ENCODE results near the gene ZNF552. TPM values are rescaled to one million over a fixed set of nuclear protein-coding genes. Genes with fewer than 3 reads are reported as not detected.
"Not testable (repeated sequence)": the region's sequence is repeated elsewhere in the genome, so short reads cannot be mapped to it uniquely, and the experiment has no call there.

Gene ZNF552
- total RNA-seq: 4.0 TPM
- long read RNA-seq, transcript ZNF552-201 (3 exons, 2,352 nt): major isoform, 5 of 34 reads
- long read RNA-seq, partial matches to known transcripts: 0 of 34 reads
- long read RNA-seq, other reads (novel, unspliced or antisense): 27 of 34 reads

GRCh38 chr19:57814505-57815246, at the start of gene ZNF552:
ZNF552 (minus strand) TSS chr19:57814913; CDS start chr19:57814743, 170 bp downstream.
- peak; percentile 90 for DNase-seq (ENCODE audit: low spot score)

GRCh38 chr19:57862351-57862750, 47.6 kb upstream of the ZNF552 start:
- DNase-seq (ENCODE audit: low spot score): not testable (repeated sequence)

- DNase-seq (ENCODE audit: low spot score): not testable (repeated sequence)
These were observed 39.4 kb upstream of the ZNF552 start for GRCh38 chr19:57854117-57854516.

GRCh38 chr19:57851812-57852603, 37.3 kb upstream of the ZNF552 start:
- DNase-seq (ENCODE audit: low spot score): not testable (repeated sequence)

DNA sequence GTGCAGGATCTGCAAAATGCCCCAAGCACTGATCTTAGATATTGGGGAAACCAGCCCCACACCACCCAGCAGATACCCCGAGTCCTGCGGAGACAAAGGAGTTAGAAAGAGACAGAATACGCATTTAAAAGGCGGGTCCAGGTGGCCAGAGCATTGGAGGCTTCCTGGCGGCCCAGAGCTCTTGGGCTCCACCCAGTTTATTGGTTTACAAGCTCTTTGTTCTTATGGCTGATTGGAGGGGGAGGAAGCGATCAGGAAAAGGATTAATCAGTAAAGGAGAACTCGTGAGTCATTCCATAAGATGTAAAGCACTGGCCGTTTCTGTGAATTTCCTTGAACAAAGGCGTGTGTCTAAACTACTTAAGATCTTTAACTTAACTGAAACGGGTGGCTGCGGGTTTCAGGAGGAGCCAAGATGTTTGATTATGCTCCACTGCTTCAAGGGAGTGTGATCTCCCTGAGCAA, 35.9 kb upstream of the ZNF552 start:
- DNase-seq (ENCODE audit: low spot score): no peak

DNA sequence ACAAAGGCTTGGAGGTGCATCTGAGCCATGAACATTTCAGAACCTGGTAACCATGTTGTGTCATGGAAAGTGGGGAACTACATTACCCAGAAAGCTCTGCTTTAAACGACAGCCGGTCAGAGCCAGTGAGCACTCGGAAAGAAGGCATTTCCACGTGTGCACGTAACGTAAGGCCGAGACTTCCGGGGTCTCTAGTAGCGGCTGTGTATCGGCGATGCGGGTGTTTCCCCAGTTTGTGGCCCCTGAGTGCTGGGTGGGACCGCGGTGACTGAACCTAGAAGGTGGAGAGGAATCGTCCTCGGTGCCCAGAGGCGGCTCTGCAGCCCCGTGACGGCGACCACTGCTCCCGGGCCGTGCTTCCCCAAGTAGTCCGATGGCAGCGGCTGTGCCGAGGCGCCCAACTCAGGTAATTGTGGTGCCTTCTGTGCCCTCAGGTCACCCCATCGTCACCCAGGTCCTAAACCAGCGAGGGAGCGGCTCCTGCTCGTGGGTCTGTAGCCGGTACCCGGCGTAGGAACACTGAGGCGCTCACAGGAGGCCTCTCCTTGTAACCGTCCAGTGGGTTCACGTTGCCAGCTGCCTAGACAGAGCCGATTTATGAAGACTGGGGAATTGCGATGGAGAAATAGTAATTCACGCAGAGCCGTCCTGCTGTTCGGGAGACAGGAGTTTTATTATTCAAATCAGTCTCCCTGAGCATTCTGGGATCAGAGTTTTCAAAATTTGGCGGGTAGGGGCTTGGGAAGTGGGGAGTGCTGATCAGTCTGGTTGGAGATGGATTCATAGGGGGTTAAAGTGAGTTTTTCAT, 35.2 kb upstream of the ZNF552 start, which contains the start of gene ZNF587:
Gene ZNF587 (plus strand): TSS at position 194 of the 808 bp plus-strand sequence. CDS start 180 bp downstream, at position 374.
- not testable (repeated sequence) for DNase-seq (ENCODE audit: low spot score)

GRCh38 chr19:57849162-57849665, 34.5 kb upstream of the ZNF552 start:
- not testable (repeated sequence) for DNase-seq (ENCODE audit: low spot score)

GRCh38 chr19:57847164-57847563, 32.5 kb upstream of the ZNF552 start:
- not testable (repeated sequence) for DNase-seq (ENCODE audit: low spot score)

DNA sequence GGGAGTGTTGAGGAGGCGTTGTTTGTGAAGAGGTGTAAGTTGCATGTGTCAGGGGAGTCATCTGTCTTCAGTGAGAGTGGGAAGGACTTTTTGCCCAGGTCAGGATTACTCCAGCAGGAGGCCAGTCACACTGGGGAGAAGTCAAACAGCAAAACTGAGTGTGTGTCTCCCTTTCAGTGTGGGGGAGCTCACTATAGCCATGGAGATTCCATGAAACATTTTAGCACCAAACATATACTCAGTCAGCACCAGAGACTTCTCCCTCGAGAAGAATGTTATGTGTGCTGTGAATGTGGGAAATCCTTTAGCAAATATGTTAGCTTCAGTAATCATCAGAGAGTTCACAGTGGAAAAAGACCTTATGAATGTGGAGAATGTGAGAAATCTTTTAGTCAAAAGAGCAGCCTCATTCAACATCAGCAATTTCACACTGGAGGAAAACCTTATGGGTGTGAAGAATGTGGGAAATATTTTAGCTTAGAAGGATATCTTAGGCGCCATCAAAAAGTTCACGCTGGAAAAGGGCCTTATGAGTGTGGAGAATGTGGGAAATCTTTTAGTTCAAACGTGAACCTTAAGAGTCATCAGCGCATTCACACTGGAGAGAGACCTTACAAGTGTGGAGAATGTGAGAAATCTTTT, 26.5 kb upstream of the ZNF552 start:
- no peak for DNase-seq (ENCODE audit: low spot score)

DNA sequence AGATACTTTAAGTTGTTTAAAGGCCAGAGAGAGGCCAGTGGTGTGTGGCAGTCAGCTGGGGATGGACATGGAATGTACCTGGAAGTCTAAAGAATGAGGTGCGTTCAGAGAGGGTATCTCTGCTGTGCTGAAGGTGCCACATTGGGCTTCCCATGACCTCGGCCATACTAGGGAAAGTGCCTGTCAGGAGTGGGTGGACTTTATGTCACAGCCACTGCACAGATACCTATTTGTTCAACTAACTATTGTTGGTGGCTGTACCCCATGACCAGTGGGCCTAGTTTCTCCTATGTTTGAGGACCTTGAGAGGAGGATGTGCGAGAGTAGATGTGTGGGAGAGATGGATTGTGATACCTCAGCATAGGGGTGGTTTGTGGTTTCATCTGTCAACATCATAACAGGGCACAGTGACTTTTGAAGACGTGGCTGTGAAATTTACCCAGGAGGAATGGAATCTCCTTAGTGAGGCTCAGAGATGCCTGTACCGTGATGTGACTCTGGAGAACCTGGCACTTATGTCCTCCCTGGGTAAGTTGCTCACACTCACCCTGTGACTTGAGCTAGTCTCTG, 24.0 kb upstream of the ZNF552 start:
- not testable (repeated sequence) for DNase-seq (ENCODE audit: low spot score)

DNA sequence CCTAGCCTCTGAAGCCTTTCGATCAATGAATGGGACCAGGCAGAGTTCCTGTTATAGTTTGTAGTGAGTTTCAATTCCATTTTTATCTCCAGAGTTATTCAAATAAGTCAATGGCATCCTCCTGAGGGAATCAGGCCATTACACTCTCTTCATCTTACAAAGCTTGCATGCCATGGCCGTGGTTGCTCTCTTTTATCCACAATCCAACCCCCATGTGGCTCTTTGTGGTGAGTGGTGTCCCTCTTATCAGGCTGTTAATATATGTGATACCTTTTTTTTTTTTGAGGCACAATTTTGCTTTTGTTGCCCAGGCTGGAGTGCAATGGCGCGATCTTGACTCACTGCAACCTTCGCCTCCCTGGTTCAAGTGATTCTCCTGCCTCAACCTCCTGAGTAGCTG, 22.3 kb upstream of the ZNF552 start:
- not testable (repeated sequence) for DNase-seq (ENCODE audit: low spot score)

DNA sequence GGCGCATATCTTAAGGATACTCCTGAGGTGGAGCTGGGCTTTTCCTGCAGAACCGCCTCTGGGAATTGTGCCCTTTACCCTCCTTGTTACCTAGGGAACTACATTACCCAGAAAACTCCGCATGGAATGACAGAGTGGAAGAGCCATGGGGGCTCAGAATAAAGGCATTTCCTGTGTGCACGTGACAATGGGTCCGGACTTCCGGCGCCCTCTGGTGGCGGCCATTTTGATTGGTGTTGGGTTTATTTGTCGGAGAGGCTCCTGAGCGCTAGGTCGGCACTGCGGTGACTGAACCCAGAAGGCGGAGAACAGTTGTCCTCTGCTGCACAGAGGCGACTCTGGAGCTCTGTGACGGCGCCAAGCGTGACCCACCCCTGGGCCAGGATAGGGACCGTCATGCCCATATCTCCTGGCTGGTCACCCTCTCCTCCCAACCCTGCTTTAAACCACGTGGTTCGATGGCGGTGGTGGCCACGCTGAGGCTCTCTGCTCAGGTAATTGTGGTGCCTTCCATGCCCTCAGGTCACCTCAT, 15.4 kb upstream of the ZNF552 start, which contains the start of gene ZNF587B:
Gene ZNF587B (plus strand): TSS at position 229 of the 532 bp plus-strand sequence. CDS start 230 bp downstream, at position 459.
- DNase-seq (ENCODE audit: low spot score): peak; percentile 90

DNA sequence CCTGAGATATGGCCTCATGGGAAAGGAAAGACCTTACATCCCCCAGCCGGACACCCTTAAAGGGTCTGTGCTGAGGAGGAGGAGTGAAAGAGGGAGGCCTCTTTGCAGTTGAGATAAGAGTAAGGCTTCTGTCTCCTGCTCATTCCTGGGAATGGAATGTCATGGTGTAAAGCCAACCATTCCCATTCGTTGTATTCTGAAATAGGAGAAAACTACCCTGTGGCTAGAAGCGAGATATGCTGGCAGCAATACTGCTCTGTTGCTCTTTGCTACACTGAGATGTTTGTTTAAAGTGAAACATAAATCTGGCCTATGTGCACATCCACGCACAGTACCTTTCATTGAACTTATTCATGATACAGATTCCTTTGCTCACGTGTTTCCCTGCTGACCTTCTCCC, 14.6 kb upstream of the ZNF552 start:
- DNase-seq (ENCODE audit: low spot score): no peak

- DNase-seq (ENCODE audit: low spot score): no peak
These were observed 10.8 kb upstream of the ZNF552 start for GRCh38 chr19:57825511-57825910.

DNA sequence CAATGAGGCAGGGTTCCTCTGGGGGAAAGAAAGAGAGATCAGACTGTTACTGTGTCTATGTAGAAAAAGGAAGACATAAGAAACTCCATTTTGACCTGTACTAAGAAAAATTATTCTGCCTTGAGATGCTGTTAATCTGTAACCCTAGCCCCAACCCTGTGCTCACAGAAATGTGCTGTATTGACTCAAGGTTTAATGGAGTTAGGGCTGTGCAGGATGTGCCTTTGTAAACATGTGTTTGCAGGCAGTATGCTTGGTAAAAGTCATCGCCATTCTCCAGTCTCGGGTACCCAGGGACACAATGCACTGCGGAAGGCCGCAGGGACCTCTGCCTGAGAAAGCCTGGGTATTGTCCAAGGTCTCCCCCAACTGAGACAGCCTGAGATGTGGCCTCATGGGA, 8.9 kb upstream of the ZNF552 start:
- not testable (repeated sequence) for DNase-seq (ENCODE audit: low spot score)

DNA sequence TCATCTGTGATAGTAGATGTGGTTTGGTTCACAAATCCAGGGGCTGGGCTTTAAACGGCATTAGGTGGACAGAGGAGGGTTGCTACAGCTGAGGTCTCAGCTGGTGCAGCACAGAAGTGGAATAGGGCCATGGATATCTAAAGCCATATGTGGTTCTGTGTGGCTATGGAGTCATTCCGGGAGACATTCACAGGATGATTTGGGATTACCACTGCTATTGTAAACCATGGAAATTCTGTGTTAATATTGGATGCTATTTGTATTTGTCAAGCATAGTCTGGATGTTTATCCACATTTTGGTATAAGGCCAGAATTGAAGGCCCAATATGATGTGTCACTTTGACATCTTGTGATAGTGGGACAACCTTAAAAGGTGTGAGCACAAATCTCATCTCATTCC, 8.4 kb upstream of the ZNF552 start:
- DNase-seq (ENCODE audit: low spot score): not testable (repeated sequence)

GRCh38 chr19:57821501-57821900, 6.8 kb upstream of the ZNF552 start:
- DNase-seq (ENCODE audit: low spot score): not testable (repeated sequence)

DNA sequence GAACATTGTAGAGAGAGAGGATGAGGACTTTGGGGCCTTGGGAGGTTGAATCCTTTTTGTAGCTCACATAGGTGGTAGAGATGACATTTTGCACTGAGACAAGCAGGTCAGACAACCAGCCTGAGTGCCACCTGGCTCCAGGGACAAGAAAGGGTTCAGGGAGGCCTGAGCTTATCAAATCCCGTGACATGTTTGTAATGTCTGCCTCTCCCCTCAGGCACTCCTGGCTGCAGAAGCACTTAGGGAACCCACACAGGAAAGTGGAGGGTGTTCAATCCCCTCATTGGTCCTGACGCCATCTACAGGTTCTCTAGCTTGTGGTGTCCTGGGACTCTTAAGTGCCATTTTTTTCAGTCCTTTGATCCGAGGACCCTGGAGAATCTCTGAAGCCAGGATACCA, 6.4 kb upstream of the ZNF552 start:
- not testable (repeated sequence) for DNase-seq (ENCODE audit: low spot score)

GRCh38 chr19:57820599-57820998, 5.9 kb upstream of the ZNF552 start:
- DNase-seq (ENCODE audit: low spot score): no peak

Data from mesenteric fat pad (tissue), 1 donor.